RWPE2 (cell line): ENCODE data around the gene BPIFA1.

ENCODE experiments used
- ATAC-seq: fragments of 200-7000 bp; cut with Tn5 transposase; 3 replicates; pipeline ENCODE4 v1.9.1; 2021; ENCODE audit warnings: low read depth
- DNase-seq: peaks from one replicate; pipeline ENCODE4 v3.0.0-alpha.2; 2020; ENCODE audit warnings: low spot score
- H3K27ac ChIP-seq: fragments of 450-650 bp; 2 replicates; pipeline ENCODE4 v1.5.1; 2017; ENCODE audit warnings: mild to moderate bottlenecking; ENCODE audit not compliant: poor library complexity, severe bottlenecking
- H3K27me3 ChIP-seq: fragments of 250-450 bp; sonication (Bioruptor Pico); 2 replicates; pipeline ENCODE4 v1.5.1; 2021; ENCODE audit warnings: mild to moderate bottlenecking, moderate library complexity; ENCODE audit not compliant: insufficient read depth, poor library complexity, severe bottlenecking
- H3K36me3 ChIP-seq: fragments of 250-450 bp; sonication (Bioruptor Pico); 2 replicates; pipeline ENCODE4 v1.5.1; 2020; ENCODE audit warnings: low read depth, mild to moderate bottlenecking, moderate library complexity
- H3K4me1 ChIP-seq: fragments of 250-450 bp; sonication (Bioruptor Pico); 2 replicates; pipeline ENCODE4 v1.5.1; 2021; ENCODE audit warnings: mild to moderate bottlenecking, moderate library complexity; ENCODE audit not compliant: insufficient read depth, poor library complexity, severe bottlenecking
- H3K4me3 ChIP-seq: fragments of 250-450 bp; sonication (Bioruptor Pico); 2 replicates; pipeline ENCODE4 v1.5.1; 2021; ENCODE audit warnings: mild to moderate bottlenecking, moderate library complexity; ENCODE audit not compliant: severe bottlenecking
- H3K9me3 ChIP-seq: fragments of 250-450 bp; sonication (Bioruptor Pico); 2 replicates; pipeline ENCODE4 v1.5.1; 2021; ENCODE audit warnings: mild to moderate bottlenecking, moderate library complexity; ENCODE audit not compliant: severe bottlenecking
- CTCF ChIP-seq: fragments of 450-650 bp; IDR thresholded peaks from one replicate; pipeline ENCODE4 v1.5.1; 2017; ENCODE audit warnings: mild to moderate bottlenecking, moderate library complexity; ENCODE audit not compliant: poor library complexity, severe bottlenecking

Gene BPIFA1

GRCh38 chr20:33277471-33278441 is 42.0 kb downstream of the BPIFA1 start:
- Histone ChIP-seq H3K9me3 (no peaks in the 10 kb centered on the region), H3K27ac (no peak overlapping the region), H3K4me3 (no peak overlapping the region), H3K4me1 (no peaks in the 10 kb centered on the region), H3K36me3 (no peaks in the 10 kb centered on the region), H3K27me3 (peaks cover 16% of the 10 kb centered on the region)
- DNase-seq, result peak; percentile 64
- TF ChIP-seq CTCF, result no peak
- no peak for ATAC-seq

DNA sequence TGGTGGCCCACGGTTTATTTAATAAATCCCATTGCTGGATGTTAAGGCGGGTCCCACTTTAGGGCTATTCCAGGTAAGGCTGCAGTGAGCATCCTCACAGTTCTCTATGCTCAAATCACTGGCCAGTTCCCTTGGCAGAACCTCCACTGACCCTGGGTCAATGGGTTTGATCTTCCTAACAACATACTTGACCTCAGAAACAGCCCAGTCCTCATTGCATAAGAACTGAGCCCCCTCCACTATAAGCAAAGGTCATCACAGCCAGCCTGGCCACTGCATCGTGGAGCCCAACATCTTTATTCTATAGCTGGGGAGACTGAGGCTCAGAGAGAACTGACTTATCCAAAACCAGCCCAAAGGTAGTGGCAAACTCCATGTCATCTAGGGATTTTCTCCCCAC is 42.9 kb downstream of the BPIFA1 start:
- H3K27ac ChIP-seq, result no peak overlapping the region
- no peak for TF ChIP-seq CTCF
- H3K9me3 ChIP-seq, result no peaks in the 10 kb centered on the region
- H3K36me3 ChIP-seq, result no peaks in the 10 kb centered on the region
- DNase-seq (no peak), ATAC-seq (no peak)
- H3K27me3 ChIP-seq, result peaks cover 11% of the 10 kb centered on the region
- no peaks in the 10 kb centered on the region for H3K4me1 ChIP-seq
- H3K4me3 ChIP-seq, result no peak overlapping the region

DNA sequence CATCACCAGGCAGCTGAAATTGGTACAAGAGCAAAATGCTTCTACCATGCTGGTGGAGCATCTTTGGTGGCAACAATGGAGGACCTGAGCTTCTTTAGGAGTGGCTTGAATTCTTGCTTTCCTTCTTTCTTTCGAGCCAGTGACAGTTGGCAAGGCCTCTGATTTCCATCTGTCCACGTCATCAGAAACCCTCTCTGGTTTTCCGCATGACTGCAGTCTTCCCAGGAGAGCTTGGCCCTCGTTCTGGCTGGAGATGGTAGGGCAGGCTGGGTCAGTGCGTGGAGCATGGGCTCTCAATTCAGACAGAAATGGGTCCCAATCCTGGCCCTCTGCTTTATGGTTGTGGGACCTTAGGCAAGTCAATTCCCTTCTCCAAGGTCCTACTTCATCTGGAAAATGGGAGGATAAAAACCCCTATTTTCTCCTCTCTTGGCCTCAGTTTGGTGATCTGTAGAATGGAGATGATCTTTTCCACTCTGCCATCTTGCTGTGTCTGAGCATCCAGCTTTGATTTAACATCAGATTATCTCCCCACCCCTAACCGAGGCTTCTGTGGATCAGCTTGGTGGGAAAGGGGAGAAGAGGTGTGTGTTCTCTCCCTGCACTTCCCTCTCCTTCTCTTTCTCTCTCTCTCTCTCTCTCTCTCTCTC is 43.6 kb downstream of the BPIFA1 start:
- TF ChIP-seq CTCF, result no peak
- no peak for ATAC-seq
- Histone ChIP-seq H3K4me3 (no peak overlapping the region), H3K27ac (no peak overlapping the region), H3K27me3 (peaks cover 9% of the 10 kb centered on the region), H3K36me3 (no peaks in the 10 kb centered on the region), H3K4me1 (no peaks in the 10 kb centered on the region), H3K9me3 (no peaks in the 10 kb centered on the region)
- peak; percentile 15 for DNase-seq

- peak; percentile 74 for DNase-seq
- no peak for TF ChIP-seq CTCF
- Histone ChIP-seq H3K27me3 (peaks cover 9% of the 10 kb centered on the region), H3K4me1 (no peaks in the 10 kb centered on the region), H3K4me3 (no peak overlapping the region), H3K27ac (no peak overlapping the region), H3K9me3 (no peaks in the 10 kb centered on the region), H3K36me3 (no peaks in the 10 kb centered on the region)
- ATAC-seq, result no peak
These were observed 44.3 kb downstream of the BPIFA1 start for GRCh38 chr20:33280000-33280680.
